ENCODE measurements around the gene CTSZ.

The CTSZ gene

DNA sequence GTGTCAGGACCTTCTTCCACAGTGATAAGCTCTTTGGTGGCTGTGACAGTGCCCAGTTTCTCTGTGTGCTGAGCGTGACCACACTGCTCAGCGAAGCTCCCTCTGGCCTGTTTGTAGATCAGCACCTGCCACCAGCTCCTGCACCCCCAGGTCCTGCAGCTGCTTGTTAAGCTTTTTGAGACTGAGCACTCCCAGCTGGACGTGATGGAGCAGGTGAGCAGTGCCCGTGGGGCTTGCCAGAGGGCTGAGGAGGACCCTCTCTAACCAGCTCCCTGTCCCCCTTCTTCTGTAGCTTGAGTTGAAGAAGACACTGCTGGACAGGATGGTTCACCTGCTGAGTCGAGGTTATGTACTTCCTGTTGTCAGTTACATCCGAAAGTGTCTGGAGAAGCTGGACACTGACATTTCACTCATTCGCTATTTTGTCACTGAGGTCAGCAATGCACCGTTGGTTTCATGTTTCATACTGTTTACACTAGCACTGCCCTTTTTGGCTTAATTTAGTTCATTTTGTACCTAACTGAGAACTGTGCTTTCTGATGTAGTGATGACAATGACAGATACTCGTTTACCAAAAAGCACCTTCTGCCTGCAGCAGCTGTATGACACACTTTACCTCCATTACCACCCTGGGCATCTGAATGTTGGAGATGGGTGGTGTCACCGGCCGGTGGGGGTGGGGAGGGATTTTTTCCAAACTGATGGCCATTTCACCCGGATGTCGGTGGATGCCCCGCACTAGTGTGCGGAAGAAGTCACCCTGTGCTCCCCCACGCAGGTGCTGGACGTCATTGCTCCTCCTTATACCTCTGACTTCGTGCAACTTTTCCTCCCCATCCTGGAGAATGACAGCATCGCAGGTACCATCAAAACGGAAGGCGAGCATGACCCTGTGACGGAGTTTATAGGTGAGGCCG lies 13.5 kb downstream of the CTSZ start:
- no peak for DNase-seq (ENCODE audit: extremely low read depth, low read depth)
- TF ChIP-seq, protein P1, sequence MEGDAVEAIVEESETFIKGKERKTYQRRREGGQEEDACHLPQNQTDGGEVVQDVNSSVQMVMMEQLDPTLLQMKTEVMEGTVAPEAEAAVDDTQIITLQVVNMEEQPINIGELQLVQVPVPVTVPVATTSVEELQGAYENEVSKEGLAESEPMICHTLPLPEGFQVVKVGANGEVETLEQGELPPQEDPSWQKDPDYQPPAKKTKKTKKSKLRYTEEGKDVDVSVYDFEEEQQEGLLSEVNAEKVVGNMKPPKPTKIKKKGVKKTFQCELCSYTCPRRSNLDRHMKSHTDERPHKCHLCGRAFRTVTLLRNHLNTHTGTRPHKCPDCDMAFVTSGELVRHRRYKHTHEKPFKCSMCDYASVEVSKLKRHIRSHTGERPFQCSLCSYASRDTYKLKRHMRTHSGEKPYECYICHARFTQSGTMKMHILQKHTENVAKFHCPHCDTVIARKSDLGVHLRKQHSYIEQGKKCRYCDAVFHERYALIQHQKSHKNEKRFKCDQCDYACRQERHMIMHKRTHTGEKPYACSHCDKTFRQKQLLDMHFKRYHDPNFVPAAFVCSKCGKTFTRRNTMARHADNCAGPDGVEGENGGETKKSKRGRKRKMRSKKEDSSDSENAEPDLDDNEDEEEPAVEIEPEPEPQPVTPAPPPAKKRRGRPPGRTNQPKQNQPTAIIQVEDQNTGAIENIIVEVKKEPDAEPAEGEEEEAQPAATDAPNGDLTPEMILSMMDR (IDR thresholded peaks at IDR 0.05; ENCODE audit: low read depth, low read length) = no peak

DNA sequence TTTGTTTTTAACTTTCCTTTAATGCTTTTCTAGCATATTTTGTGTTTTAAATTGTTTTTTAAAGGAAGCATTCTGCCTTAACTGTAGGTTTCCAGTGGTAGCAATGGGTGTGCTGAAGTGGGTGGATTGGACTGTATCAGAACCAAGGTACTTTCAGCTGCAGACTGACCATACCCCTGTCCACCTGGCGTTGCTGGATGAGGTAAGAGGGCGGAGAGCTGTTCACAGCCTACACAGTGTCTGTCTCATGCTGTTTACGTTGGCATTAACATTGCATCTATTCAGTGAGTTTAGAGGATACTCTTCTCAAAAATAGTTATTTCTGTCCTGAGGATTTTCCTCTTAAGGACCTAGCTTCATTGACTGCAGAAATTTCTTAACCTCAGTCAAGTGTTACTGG lies 14.1 kb downstream of the CTSZ start:
- DNase-seq (ENCODE audit: extremely low read depth, low read depth) = no peak
- TF ChIP-seq, protein P1 (IDR thresholded peaks at IDR 0.05; ENCODE audit: low read depth, low read length) = no peak

DNA sequence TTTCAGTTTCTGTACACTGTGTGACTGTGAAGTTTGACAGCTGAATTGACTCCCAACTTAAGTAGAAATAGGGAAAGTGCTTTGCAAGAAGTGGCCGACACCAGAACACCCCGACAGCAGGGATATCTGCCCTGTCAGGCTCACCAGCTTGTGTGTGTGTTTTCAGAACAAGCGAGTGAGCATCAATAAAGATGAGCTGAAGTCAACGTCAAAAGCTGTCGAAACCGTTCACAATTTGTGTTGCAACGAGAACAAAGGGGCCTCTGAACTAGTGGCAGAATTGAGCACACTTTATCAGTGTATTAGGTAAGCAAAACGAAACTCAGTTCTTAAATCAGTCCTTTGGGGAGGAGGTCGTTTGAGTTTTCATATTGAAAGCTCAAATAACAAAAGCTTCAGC lies 15.3 kb downstream of the CTSZ start:
- TF ChIP-seq, protein P1 (IDR thresholded peaks at IDR 0.05; ENCODE audit: low read depth, low read length) = no peak
- DNase-seq (ENCODE audit: extremely low read depth, low read depth) = no peak

DNA sequence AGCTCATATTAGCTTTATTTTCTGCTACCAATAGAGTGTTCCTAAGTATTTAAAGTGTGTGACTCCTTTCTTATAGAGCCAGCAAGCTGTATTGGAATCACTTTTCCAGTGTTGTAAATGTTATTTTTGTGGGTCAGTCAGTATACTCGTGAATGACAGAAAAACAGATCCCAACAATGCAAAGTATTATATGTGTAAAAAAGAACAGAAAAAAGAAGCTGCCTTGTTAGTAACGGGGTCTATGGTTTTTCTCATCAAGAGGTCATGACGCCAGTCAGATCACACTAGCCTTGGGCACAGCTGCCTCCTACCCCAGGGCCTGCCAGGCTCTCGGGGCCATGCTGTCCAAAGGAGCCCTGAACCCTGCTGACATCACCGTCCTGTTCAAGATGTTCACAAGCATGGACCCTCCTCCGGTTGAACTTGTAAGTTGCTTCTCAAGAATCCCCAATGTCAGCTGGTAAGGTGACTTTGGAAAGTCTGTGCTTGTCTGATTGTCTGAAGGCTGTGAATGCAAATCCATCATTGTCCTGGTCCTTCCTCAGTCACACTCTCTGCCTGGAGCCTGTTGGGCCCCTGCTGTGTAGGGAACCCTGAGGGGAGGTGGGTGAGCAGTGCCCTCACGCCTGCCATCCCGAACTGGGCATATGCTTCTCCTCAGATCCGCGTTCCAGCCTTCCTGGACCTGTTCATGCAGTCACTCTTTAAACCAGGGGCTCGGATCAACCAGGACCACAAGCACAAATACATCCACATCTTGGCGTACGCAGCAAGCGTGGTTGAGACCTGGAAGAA lies 16.2 kb downstream of the CTSZ start:
- TF ChIP-seq, protein P1 (IDR thresholded peaks at IDR 0.05; ENCODE audit: low read depth, low read length) = no peak
- DNase-seq (ENCODE audit: extremely low read depth, low read depth) = no peak

DNA sequence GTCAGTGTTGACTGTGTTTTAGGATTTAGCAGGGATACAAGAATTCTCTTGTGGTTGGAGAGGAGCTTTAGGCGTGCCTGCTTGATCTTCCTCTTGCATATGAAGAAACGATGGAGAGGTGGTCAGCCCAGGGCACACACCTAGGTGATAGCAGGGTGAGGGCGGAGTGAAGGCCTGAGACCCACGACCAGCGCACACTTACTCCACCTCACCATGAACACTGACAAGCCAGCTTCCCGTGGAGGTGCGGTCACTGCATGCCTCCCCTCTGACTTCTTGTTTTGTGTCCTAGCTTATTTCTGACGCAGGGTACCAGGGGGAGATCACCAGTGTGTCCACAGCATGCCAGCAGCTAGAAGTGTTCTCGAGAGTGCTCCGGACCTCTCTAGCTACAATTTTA lies 17.9 kb downstream of the CTSZ start:
- no peak for DNase-seq (ENCODE audit: extremely low read depth, low read depth)
- TF ChIP-seq, protein P1 (IDR thresholded peaks at IDR 0.05; ENCODE audit: low read depth, low read length) = no peak

DNA sequence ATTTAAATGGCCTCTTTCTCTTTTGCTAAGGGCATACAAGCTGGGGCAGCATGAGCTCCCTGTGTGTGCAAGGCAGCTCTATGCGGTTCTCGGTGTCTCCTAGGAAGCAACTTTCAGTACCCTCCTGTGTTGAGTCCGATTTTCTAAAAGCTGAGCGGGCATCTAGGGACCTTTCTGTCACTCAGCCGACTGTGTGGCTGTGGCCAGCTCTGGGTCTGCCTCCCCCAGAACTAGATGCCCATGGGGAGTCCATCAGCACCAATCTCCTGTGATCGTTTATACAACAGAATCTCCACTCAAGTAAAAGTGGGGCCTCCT lies 18.5 kb downstream of the CTSZ start:
- TF ChIP-seq, protein P1 (IDR thresholded peaks at IDR 0.05; ENCODE audit: low read depth, low read length) = no peak
- no peak for DNase-seq (ENCODE audit: extremely low read depth, low read depth)
